Ecto neural progenitor cell (in vitro differentiated cells): Measurements from ENCODE around the gene RABEPK.
"Not testable (repeated sequence)": the region's sequence is repeated elsewhere in the genome, so short reads cannot be mapped to it uniquely, and the experiment has no call there.

ENCODE experiments used
- DNase-seq: peaks from one replicate; pipeline ENCODE4 v3.0.0-alpha.2; 2018; ENCODE audit warnings: low spot score

RABEPK gene

DNA sequence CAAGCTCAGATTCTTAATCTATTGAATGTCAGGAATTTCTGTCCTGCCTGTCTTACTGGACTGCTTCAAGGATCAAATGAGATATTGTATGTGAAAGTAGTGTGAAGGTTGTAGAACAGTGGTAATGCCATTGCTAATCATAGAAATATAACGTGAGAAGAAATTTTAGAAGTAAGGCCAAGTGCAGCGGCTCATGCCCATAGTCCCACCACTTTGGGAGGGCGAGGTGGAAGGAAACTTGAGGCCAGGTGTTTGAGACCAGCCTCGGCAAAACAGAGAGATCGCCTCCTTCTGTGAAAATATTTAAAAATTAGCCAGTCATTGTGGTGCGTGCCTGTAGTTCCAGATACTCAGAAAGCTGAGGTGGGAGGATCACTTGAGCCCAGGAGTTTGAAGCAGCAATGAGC is 45.9 kb downstream of the RABEPK start:
- no peak for DNase-seq

DNA sequence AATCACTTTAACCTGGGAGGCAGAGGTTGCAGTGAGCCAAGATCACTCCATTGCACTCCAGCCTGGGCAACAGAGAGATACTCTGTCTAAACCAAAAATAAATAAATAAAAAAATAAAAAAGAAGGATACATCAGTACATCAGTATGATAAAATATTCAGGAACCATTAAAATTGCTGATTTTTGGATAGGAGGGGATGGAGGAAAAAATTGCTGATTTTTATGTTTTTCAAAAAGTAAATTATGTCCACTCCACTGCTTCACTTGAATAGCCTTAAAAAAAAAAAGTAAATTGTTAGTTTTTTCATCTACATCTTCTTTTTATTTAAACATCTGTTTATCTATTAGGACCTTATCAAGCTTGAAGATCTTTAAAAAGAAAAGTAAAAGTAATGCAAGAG is 53.9 kb downstream of the RABEPK start:
- DNase-seq: no peak

GRCh38 chr9:125255781-125256391 is 55.5 kb downstream of the RABEPK start:
- no peak for DNase-seq

DNA sequence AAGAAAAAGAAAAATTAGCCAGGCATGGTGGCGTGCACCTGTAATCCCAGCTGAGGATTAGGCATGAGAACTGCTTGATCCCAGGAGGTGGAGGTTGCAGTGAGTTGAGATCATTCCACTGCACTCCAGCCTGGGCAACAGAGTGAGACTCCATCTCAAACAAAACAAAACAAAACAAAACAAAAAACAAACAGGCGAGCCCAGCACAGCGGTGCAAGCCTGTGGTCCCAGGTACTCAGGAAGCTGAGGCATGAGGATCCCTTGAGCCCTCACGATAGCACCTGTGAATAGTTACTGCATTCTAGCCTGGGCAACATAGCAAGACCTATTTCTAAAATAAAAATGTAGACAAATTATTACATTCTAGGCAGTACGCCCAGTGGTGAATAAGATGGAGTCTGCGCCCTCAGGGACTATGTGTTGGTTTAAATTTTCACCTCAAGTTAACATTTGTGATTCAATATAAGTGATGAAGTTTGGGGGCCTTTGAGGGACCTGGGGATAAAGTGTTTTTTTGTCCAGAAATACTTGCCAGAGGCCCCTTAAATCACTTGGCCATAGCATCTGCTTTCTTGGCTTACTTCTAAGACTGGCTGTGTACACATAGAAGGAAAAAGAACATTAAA is 57.9 kb downstream of the RABEPK start:
- DNase-seq: no peak

GRCh38 chr9:125258832-125259534 is 58.6 kb downstream of the RABEPK start:
- no peak for DNase-seq

DNA sequence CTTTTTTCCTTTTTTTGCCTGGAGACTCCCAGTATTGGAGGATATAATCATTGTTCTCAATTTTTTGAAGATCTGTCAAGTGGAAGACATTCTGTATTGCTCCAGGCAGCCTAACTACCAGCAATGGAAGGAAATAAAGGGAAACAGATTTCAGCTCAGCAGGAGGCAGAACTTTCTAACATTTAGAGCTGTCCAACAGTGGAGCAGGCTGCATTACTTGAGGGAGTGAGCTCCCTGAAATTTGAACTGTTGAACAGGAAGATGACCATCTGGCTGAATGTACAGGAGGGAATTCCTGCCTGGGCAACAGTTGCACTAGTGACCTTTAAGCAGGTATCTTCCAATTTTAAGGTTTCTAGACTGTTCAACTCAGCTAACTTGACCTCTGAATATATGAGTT is 60.2 kb downstream of the RABEPK start:
- DNase-seq: no peak

DNA sequence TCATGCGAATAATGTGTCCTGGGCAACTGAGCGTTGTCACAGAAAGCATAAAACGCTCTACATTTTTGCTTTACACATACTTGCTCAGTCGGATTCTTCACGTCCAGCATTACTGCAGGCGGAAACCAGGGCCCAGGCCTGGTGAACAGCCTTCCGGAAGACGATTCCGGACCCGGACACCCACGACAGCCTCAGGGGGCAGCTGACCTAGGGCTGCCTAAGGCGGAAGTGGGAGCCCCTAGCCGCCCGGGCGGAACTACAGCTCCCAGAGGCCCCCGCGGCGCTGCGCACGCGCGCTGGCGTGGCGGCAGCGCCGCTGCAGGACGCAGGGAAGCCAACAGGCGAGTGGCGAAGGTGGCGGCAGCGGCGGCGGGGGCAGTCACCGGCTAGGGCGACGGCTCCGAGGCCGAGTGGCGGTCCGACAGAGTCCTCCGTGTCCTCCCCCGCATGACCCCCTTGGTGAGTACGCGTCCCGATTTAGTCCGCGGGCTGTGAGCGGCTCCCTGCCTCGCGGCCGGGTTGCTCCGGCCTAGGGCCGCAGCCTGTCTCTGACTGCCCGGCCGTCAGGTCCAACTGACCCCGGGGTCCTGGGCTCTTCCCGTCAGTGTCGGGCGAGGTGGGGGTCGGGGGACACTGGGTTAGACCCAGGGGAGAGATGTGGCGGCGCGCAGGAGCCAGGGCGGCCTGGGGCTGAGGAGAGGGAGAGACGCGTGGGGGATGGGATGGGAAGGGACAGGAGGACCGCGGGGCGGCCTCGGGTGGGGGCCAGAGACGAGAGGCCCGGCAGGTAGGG is 61.4 kb downstream of the RABEPK start, which contains the start of gene GAPVD1:
GAPVD1 (plus strand) TSS at position 326 of the 793 bp plus-strand sequence. CDS start 37,096 bp downstream, outside the sequence.
- peak; percentile 94 for DNase-seq

- no peak for DNase-seq
These were observed 62.1 kb downstream of the RABEPK start for GRCh38 chr9:125262294-125262991.

- DNase-seq: not testable (repeated sequence)
These were observed 63.7 kb downstream of the RABEPK start for GRCh38 chr9:125264068-125264467.

DNA sequence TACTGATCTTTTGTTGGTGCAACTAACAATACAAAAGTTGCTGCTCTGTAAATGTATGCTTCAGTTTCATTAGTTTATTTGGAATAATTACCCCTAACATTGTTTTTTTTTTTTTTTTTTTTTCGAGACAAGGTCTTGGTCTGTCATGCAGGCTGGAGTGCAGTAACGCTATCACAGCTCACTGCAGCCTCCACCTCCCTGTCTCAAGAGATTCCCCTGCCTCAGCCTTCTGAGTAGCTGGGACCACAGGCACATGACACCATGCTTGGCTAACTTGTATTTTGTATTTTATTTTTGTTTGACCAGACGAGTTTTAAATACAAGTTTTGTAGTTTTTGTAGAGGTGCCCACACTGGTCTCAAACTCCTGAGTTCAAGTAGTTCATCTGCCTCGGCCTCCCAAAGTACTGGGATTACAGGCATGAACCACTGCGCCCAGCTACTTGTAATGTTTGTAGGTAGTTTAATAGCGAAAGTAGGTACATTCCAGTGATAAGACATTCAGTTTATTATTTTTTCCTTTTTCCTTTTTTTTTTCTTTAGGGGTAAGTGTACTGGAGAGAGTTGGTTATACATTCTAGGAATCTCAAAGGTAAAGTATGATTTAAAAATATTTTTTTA is 68.2 kb downstream of the RABEPK start:
- DNase-seq: no peak

DNA sequence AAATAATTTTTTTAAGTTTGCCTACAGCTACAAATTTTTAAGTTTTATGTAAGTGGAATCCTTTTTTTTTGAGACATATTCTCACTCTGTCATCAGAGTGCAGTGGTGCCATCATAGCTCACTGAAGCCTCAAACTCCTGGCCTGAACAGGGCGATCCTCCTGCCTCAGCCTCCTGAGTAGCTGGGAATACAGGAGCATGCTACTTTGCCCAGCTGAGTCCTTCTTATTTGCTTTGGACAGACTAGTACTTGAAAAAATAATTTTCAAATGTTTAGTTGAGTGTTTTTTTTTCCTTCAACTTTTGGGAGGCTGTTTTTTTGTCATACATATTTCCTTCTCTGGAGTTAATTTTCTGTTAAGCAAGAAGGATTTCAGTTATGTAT is 68.7 kb downstream of the RABEPK start:
- no peak for DNase-seq

- no peak for DNase-seq
These were observed 70.7 kb downstream of the RABEPK start for GRCh38 chr9:125271081-125271480.

DNA sequence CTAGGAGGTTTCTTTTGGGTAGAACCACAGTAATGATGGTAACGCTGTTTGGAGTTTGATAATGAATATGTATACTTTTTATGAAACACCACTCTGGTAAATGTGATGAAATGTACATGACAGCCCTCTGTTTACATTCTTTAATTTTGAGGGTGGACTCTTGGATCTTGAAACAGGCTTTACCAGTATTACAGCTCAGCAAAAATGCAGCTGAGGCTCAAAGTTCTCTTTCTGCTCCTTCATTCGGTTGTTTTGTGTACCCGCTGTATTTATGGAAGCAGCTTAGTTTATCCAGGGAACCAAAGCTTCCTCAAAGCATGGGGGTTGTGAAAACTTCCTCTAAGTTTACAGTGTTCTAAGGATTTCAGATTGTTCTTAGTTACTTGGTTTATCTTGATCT is 72.4 kb downstream of the RABEPK start:
- no peak for DNase-seq

GRCh38 chr9:125276771-125277170 is 76.4 kb downstream of the RABEPK start:
- DNase-seq: no peak

DNA sequence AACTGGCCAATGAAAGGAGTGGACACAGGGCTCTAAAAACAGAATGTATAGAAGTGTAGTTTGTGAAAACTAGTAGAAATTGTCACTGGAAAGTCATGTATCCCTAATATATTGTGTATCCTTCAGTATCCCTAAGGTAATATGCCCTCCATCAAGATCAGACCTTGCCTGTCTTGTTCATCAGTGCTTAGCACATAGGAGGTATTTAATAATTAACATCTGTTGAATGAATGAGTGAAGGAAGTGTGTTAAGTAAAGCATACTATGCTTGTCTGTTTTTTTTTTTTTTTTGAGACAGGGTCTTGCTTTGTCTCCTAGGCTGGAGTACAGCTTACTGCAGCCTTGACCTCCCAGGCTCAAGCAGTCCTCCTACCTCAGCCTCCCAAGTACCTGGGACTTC is 77.1 kb downstream of the RABEPK start:
- no peak for DNase-seq

DNA sequence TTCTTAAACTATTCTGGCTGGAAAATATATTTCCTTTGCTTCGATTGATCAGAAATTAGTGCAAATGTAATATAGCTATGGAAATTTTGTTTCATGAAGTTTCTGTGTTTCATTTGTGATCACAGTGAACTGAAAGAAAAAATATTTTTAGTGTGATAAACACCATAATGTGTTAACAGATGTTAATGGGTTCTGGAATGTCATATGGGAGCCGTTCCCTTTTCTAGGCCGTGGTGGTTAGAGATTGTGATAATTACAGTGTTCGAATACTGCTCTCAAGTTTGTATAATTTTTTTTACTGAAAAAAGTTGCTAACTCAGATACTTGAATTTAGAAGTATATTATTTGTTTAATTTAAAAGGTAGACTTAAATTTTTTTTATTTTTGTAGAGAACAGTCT is 80.6 kb downstream of the RABEPK start:
- no peak for DNase-seq
